DND-41 (cell line): ENCODE measurements around the gene TBC1D4.

ENCODE experiments used
- EZH2 ChIP-seq: IDR thresholded peaks from 3 replicates; pipeline ENCODE4 v1.6.1; 2012; ENCODE audit warnings: borderline replicate concordance, low read depth, mild to moderate bottlenecking, moderate library complexity, low read length, inconsistent platforms; ENCODE audit not compliant: severe bottlenecking
- TF ChIP-seq, protein P1 (sequence below): IDR thresholded peaks from 2 replicates; pipeline ENCODE4 v1.5.1; 2012; ENCODE audit warnings: borderline replicate concordance, low read length, moderate library complexity, mild to moderate bottlenecking; ENCODE audit not compliant: poor library complexity, severe bottlenecking; ENCODE audit errors: extremely low read depth

DNA sequence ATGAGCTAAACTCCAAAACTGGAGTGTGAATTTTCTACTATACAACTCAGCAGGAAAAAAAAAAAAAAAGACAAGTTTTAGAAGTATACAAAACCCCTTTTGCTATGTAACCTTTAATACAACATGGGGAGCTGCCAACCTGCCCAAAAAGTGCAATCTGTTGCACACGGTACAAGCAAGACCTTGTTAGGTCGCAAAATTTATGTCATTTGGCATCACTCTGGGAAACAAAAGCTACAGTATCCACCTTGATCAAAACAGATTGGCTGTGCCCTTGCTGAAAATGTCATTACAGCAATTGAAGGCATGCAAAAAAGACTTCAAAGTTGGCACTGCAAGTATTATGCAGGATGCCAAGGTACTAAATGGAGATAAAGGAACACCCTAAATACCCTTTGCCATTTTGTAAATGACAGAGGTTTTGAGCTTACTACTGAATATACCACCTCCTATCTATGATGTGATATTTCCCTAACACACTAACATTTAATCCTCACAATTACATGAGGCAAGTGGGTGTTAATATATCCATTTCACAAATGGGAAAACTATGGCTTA lies 150.1 kb downstream of the TBC1D4 start:
- TF ChIP-seq, protein P1, sequence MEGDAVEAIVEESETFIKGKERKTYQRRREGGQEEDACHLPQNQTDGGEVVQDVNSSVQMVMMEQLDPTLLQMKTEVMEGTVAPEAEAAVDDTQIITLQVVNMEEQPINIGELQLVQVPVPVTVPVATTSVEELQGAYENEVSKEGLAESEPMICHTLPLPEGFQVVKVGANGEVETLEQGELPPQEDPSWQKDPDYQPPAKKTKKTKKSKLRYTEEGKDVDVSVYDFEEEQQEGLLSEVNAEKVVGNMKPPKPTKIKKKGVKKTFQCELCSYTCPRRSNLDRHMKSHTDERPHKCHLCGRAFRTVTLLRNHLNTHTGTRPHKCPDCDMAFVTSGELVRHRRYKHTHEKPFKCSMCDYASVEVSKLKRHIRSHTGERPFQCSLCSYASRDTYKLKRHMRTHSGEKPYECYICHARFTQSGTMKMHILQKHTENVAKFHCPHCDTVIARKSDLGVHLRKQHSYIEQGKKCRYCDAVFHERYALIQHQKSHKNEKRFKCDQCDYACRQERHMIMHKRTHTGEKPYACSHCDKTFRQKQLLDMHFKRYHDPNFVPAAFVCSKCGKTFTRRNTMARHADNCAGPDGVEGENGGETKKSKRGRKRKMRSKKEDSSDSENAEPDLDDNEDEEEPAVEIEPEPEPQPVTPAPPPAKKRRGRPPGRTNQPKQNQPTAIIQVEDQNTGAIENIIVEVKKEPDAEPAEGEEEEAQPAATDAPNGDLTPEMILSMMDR: no peak
- TF ChIP-seq EZH2: no peak
